Renal pelvis (tissue), 4 donors: ENCODE data around the gene ATG4A. TPM values are rescaled to one million over a fixed set of nuclear protein-coding genes. Genes with fewer than 3 reads are reported as not detected.

Experiments
- DNase-seq: peaks from one replicate; pipeline ENCODE4 v3.0.0-alpha.2; 2013
- polyA plus RNA-seq, 3 donors: library from polyadenylated mRNA; unstranded; fragments of 120-200 nt; gene quantifications; one replicate each; pipeline ENCODE4 v1.2.1, GENCODE V29; 2013; ENCODE audit not compliant: insufficient read length in 3 of 3

ATG4A gene
- polyA plus RNA-seq, 3 donors: 11.9 to 12.3 (median 12.2) TPM

DNA sequence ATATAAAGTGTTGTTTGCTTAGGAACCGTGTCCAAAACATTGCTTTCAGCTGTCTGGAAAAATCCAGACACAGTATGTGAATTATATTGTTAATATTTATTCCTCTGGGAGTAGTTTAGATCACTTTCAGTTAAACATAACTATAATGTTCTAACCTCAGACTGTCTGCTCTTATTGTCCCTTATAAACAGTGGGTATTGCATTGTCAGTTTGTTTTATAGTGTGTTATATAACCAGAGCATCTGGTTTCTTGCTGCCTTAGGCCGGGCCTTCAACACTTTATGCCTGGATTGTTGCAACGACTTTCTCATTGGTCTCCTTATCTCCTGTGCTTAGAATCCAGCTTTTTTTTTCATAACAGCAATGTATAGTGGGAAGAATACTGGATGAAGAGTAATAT lies 26.4 kb downstream of the ATG4A start:
- DNase-seq: peak; percentile 14

DNA sequence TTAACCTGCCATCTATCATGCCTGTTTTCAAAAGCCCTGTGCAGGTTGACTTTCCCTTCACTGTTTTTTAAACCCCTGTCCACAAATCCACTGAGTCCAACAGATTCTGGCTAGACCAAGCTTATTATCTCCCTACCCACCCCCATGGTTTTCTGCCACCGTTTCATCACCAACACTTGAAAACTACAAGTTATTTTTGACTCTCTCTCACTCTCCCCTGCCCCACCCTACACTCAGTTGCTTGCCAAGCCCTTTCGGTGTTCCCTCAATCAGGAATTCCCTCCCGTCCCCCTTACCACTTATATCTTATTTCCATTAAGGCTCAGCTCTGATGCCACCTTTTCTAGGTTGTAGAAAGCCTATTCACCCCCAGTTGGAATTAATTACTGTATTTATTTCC lies 29.7 kb downstream of the ATG4A start:
- no peak for DNase-seq

DNA sequence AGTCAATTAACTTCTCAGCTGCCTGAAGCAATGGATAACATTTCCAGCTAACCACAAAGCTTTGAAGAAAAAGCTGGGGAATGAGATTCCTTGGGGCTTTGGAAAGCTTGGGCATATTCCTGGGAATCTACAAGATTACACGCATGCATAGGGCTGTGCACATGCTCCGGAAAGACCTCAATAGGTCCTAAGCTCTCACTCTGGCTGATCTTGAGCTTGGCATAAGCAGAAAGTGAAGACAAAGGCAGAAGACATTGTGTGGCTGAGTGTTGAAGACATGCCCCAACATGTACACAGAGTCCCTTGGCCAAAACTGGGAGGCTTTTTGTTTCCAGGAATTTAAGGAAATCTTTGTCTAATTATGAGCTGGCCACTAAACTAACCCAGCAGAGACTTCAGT lies 31.2 kb downstream of the ATG4A start:
- no peak for DNase-seq

DNA sequence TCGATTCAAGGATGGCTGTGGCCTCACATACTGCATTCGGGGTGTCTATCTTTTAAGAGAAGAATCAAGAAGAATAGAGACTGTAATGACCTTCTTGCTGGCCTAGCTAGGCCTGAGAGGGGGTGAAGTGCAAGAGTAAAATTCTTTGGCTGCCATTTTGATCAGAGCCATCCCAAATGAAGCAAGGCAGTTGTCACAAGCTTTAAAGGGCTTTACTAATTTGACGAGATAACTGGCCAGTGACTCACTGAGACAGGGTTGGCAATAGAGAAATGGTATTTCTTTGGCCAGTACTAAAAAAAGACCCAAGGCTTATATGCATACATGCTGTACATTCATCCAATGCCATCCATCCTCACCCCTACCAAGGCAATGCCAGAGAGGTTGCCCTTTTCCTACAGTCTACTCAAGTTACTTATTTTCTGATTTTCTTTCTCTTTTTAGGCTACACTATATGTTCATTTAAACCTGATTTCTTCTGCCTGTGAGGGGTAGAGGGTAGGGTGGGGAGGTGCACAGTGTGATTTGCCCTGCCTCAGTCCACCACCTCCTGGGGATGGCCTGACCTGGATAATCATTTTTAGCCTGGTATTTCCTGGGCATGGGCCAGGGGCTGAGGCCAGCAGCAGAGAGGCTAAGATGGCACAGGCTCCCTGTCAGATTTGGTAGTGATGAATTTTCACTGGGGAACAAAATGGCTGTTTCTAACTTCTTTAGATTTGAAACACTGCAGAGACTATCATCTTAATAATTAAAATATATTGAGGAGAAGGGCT lies 32.2 kb downstream of the ATG4A start:
- DNase-seq: no peak

DNA sequence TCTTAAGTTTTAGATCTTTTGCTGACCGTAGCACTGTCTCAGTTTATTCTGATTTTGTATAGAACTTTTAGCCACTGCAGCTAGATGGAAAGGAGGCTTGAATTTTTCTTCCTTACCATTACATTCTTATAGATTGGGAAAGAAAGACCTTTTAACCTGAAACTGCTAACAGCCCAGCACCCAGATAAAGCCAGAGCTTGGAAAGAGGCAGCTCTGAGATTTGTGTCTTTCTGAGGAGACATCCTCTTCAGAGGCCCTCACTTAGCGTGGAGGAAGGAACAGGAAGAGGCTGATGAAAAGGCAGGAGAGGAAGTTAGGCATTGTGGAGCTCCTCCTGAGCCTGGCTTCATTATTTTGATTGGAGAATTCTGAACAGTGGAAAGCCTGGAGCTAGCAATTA lies 35.1 kb downstream of the ATG4A start:
- no peak for DNase-seq

DNA sequence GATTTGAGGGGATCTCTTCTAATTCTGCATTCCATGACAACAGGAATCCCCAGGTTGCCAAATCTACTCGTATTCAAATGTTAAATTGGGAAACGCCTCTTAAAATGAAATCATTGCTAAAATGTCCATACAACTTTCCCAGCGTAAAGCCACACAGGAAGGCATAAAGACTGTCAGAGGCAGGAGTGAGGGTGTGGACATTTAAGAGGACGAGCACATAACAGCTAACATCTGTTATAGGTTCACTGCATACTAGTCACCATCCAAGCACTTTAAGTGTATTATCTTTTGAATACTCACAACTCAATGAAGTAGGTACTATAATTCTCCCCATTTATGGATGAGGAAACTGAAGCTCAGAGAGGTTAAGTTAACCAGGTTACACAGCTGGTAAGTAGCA lies 35.6 kb downstream of the ATG4A start:
- DNase-seq: no peak

DNA sequence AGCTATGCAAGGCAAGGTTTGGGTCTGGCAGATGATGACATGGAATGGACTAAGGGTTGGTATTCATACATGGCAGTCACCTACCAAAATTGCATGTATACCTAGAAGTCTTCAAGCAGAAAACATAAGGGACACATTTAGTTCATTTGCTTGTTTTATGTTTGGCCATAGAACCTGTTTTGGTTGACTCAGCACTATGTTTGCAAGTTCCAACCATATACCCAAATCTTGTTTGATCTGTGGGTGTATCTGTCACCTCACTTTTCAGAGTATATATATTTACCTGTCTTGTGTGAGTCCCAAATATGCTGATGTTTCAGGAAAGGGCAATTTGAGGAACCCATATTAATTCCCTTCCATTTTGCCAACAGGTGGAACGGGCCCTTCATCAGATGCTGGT lies 39.3 kb downstream of the ATG4A start:
- DNase-seq: no peak

DNA sequence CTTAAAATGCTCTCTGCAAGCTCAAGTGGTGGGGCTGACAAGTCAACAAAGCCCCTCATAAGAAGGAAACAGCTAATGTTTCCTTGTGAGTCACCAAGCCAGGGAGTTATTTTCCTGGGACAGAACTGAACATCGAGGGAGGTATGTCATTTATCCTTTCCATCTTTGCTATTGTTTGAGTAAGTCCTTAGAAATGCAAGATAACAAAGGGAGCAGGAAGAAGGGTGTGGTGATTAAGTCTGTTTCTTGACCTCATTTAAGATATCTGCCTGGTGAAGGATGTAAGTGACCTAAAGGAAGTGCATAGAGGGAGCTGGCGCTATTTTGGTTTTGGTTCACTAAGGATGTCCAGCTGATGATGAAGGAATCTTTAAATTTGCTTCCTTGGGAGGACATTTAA lies 39.9 kb downstream of the ATG4A start:
- DNase-seq: no peak

DNA sequence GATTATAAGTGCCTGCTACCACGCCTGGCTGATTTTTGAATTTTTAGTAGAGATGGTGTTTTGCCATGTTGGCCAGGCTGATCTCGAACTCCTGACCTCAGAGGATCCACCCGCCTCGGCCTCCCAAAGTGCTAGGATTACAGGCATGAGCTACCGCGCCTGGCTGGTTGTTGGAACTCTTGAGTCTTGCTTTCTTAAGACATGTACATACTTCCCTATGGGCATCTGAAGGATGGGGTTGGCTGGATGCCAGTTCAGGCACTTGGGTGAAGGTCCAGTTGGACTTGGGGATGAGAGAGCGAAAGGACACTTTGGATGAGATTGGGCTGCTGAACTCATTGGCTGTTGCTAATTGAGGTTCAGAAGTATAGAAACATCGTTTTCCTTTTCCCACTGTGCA lies 40.5 kb downstream of the ATG4A start:
- no peak for DNase-seq

DNA sequence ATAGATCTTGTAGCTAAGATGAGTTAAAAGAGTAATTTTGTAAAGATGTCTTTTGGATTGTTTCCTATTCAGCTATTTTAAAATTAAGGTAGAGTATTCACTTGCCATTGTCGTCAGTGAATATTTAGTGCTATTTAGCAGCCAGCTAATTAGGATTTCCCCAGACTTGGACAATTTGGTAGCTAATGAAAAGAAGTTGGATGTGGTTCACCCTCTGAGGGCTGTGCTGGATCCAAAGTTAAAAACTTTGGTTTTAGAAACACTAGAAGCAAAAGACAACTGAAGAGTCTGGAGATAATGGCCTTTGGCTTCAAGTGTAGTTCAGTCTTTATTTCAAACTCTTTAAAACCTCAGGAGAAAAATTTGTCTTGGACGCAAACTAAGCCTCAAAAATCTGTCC lies 41.3 kb downstream of the ATG4A start:
- no peak for DNase-seq

DNA sequence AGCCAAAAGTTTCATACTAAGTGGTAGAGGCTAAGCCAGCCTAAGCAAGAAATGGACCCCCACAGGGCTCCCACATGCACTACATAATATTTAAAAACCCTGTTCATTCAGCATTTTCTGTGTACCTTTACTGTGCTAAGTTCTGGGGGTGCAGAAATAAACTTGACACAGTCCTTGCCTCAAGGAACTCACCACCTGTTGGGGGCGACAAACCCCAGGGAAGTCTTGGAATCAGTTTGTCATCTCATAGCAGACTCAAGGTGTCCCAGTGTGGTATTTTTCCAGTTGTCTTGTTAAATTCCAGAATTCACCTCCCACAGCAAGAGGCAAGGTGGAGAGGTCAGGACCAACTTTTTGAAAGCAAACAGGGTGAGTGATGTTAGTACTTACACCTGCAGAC lies 43.1 kb downstream of the ATG4A start:
- DNase-seq: no peak

DNA sequence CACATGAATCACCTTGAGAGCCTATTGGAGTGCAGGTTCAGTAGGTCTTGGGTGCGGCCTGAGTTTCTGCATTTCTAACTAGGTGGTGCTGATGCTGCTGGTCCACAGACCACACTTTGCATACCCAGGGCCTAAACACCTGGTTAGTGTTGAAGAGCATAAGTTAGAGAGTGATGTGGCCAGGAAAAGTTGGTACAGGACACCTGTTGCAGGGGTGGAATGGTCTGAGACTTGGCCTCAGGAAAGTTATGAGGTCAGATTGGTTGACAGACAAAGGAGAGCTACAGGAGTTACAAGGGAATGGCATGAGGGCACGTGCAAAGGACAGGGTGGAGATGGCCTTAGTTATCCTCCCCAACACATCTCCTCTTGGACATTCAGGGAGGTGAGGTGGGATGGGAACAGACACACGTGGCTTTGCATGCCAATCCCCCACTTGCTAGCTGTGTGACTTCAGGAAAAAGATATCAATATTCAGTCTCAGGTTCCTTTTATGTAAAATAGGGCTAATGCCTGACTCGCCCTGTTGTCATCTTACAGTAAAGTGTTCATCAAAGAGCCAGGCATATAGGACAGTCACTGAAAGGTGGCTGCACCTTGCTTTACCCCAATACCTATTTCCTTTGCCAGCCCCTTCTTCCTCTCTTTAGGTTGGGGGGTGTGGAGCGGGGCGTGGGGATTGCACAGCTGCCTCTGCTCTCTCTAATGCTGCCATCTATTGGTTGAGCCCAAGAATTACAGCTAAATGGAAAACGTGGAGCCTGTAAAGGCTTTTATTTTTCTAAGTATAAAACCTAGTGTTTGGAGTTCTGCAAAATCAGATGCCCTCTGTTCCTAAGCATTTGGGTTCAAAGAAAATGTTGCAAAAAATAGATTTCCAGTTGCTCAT lies 47.5 kb downstream of the ATG4A start:
- DNase-seq: no peak

DNA sequence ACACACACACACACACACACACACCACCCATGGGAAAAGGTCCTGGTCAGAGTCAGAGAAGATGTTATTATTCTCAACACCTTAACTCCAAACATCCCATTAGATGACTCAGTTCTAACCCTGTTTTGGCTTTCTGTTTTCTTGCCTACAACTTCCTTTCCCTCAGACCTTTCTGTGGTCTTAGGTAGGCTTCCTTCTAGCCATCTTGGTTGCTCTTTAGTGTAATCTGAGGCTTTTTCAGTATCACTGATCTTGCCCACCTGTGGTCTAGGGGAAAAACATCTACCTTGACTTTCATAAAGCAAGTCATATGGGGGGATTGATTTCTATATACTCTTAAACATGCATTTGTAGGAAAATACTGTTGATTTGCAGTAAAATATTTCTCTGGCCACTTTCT lies 56.9 kb downstream of the ATG4A start:
- no peak for DNase-seq

DNA sequence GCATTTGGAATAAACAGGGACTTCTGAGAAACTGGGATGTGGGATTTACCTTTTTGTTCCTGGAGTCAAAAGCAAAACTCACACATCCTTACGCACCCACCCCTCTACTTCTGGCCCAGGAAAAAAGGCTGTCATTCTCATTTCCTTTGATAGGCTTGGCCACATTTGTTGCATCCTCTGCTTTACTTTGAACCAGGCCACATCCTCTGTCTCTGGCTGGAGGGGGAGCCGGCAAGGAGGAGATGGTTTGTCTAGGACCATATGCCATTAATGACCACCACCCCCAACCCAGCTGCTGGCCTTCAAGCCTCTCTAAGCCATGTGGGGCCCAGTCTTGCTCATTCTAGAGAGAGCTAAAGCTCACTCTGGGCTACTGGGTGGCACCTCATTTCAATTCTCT lies 64.5 kb downstream of the ATG4A start:
- no peak for DNase-seq

DNA sequence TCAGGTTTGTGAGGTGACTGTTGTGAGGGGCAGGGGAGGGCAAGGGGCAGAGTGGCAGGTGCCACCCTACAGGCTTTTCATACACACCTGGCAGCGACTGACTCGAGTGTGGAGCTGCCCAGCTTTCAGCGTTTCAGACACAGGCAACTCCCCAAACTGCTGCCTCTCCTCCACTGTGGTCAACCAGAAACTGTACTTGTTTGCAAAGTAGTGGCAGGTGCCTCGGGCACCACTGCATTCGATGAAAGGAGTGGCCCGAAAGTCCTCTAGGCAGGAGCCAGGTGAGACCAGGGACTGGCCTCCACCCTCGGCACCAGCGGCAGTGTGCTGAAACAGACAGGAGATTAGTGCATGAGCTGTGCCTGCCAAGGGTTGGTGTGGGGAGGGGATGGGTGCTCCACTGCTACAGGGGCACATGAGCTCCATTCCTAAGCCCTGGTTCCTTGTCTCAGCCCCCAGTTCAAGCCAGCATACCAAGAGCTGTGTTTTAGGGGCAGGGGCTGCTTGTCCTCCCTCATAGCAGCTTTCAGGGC lies 65.4 kb downstream of the ATG4A start:
- DNase-seq: no peak

DNA sequence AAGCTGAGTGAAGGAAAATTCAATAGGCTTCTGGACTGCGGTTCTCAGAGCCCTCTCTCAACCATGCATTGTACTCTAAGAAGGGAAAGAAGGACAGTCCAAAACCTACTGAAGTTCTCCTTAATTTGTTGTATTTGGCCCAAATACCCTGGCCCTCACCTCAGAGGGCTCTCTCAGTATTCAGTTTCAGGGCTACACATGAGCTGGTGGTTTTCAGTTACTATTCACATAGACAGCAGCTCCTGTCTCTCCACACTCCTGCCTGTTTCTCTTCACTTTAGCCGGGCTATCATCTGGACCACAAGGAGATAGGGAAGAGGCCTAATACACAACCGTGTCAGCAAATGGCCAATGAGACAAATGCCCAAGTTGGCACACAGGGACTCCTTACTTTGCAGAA lies 66.0 kb downstream of the ATG4A start:
- no peak for DNase-seq

DNA sequence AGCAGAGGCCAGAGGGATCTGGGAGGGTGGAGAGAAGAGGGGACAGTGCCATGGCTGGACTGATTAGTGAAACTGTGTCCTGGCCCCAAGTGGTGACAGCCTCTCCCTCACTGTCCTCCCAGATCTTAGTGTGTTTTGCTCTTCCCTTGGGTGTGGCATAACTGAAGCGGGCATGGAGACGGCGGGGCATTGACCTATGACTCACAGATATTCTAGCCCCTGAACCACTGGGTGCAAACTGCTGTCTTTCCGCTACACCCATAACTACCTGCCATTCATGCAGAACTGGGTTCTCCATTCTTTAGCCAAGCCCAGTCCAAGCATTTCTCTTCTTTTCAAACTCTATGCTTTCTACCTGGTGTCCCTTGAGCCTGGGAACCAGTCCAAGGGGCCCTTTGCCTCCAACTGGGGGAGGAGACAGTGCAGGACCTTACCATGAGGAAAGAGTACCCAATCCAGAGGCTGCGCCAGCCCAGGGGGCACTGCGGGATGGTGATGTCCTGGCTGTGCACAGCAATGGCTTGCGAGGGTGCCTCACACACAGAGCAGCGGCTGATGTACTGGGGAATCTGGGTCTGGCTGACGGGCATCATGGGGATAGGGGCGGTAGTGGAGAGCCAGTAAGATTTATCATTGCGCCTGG lies 67.6 kb downstream of the ATG4A start:
- DNase-seq: no peak

DNA sequence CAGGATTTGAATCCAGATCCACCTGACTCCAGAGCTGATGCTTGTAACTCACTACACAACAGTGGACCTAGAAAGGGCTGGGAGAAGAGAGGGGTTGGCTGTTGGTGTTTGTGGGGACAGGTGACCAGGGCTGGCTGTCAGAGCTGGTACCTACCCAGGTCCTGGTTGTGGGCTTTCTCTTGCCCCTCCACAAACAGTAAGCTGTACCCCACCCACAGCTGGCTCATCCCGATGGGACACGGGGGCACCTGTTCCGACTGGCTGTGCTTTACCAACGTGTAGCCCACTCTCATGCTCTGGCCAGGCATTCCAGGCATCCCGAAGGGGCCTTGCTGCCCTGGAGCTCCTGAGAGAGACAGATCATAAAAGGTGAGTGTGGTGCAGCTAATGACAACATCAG lies 68.7 kb downstream of the ATG4A start:
- no peak for DNase-seq

DNA sequence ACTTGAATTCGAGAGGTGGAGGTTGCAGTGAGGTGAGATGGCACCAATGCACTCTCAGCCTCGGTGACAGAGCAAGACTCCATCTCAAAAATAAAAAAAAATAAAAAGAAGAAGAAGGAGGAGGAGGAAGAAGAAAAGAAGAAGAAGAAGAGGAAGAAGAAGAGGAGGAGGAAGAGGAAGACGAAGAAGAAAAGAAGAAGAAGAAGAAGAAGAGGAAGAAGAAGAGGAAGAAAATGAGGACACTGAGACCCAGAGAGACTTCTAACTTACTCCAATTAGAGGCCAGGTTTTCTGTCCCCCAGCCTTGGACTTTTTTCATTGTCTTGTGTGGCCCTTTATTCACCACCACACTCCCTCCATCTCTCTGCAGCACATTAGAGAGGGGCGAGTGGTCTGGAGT lies 70.7 kb downstream of the ATG4A start:
- no peak for DNase-seq

DNA sequence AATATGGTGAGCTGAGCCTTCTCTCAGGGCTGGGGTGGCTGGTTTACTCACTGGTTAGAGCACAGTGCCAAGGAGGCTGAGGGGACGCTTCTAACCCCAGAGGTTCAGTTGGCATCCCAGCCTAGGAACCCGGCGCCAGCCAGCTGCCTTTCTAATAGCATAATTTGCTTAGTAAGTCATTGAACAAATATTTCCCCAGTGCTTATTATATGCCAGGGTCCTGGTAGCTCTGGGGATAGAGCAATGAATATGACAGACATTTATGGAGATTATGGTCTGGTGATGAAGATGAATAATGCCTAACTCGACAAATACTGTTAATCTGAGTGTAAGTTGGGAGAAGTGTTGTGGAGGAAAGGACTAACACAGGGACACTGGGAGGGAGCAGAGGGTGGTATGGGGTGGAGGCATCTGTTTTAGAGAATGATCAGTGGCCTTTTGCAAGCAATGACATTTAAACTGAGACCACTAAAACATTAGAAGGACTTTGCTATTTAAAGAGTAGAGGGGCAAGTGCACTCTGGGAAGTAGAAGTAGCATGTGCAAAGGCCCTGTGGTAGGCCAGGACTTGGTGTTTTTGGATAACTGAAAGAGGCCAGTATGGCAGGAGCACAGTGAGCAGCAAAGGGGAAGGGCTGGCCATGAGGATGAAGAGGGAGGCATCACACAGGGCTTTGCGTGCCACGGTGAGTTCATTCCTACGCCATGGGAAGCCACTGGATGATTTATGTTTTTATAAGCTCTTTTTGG lies 71.9 kb downstream of the ATG4A start:
- no peak for DNase-seq

DNA sequence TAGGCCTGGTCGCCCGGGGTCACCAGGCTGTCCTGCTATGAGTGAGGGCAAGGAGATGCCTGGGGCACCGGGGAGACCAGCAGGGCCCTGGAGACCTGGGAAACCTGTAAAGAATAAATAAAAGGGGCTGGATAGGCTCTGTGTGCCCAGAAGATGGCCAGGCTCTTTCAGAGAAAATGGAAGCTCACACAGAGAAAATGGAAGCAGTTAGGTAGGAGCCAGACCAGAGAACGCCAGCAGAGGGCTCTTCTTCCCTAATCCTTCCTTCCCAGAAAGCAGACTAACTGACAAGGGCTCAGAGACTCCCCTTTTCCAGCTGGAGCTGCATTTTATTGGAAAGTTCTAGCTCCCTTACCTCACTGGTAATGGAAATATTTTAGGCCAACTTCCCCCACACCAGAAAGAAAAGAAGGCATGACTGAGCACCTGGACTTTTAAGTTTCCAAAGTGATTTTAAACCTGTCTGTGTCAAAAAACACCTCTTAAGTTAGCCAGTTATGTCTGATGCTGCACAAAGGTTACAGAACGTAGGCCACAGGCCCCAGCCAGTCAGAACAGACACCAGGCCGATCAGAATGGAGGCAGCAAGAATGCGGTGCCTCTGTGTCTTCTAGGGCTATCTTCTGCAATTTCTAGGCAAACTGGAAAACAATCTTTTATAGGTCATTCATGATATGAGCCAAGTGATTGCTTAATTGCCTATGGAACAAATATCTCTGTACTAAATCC lies 74.0 kb downstream of the ATG4A start:
- peak; percentile 10 for DNase-seq
